Measurements from ENCODE around the gene PPP1R14C. TPM values are rescaled to one million over a fixed set of nuclear protein-coding genes. Genes with fewer than 3 reads are reported as not detected.

The PPP1R14C gene
- total and polyA plus RNA-seq, 10 of the 15 experiments (the other 5 are each of a cell fraction or from before 2014, with no cell fraction given) = 0.07 to 1.6 (median 0.13) TPM; not detected in 4

- no peak overlapping the region for H3K9ac ChIP-seq (ENCODE audit: control insufficient read depth, insufficient read depth, low read length)
- POLR2A ChIA-PET = no interaction called here
- BruUV-seq (replicated peaks) = no TSS peak
- intact Hi-C loops (cut with micrococcal nuclease; ENCODE audit: unreplicated experiment) = no loop called here
- H3K27ac ChIP-seq (ENCODE audit: control insufficient read depth, insufficient read depth) = no peak overlapping the region
- CTCF ChIA-PET = no interaction called here
- peaks cover 0 to 2% of the 10 kb centered on the region in 2 experiments; a peak in 2 of 4 replicates for H3K27me3 ChIP-seq (replicated peaks in 1 of 2; ENCODE audit: control insufficient read depth in 2 of 2, insufficient read depth in 2 of 2, low read length in 1 of 2)
- H3K9me3 ChIP-seq (replicated peaks; ENCODE audit: control insufficient read depth, insufficient read depth, low read length) = no peaks in the 10 kb centered on the region
- no peak overlapping the region for H2AFZ ChIP-seq (ENCODE audit: control insufficient read depth, low read depth, low read length)
- no peaks in the 10 kb centered on the region for H3K79me2 ChIP-seq (ENCODE audit: control insufficient read depth, insufficient read depth, low read length)
- H3K4me2 ChIP-seq (ENCODE audit: control insufficient read depth, insufficient read depth) = no peak overlapping the region
- no peaks in the 10 kb centered on the region for H3K36me3 ChIP-seq (ENCODE audit: control insufficient read depth in 2 of 2, insufficient read depth in 2 of 2, low read length in 1 of 2)
- in situ Hi-C loops (cut with MboI) = no loop called here
- 57% methylated on average over 6 of the region's 6 CpGs for WGBS (ENCODE audit: insufficient coverage, insufficient replicate concordance, low lambda C conversion rate, missing lambda C conversion rate)
- no peaks in the 10 kb centered on the region for H3K4me1 ChIP-seq (ENCODE audit: control insufficient read depth, insufficient read depth, low read length)
- ATAC-seq = no peak
- FAIRE-seq = no peak
- no peaks in the 10 kb centered on the region for H4K20me1 ChIP-seq (ENCODE audit: control insufficient read depth, insufficient read depth)
- no peak overlapping the region for H3K4me3 ChIP-seq
- SMC1A ChIA-PET (ENCODE audit: uncharacterized antibody, unreplicated experiment) = no interaction called here
- no peak for DNase-seq (ENCODE audit: low read depth, low spot score)
- TF ChIP-seq MAX (IDR thresholded peaks at IDR 0.05; ENCODE audit: low read depth, low read length) (no peak), SMC3 (IDR thresholded peaks at IDR 0.05; ENCODE audit: borderline replicate concordance, low read length) (no peak), MEF2B (IDR thresholded peaks at IDR 0.05; ENCODE audit: partially characterized antibody, poor library complexity, severe bottlenecking) (no peak), YY1 (IDR thresholded peaks at IDR 0.05; ENCODE audit: low read depth, low read length) (no peak), SMAD5 (IDR thresholded peaks at IDR 0.05; ENCODE audit: low read depth) (no peak), IKZF1 (conservative IDR thresholded peaks at IDR 0.05) (no peak)
- RAD21 ChIA-PET (ENCODE audit: unreplicated experiment) = no interaction called here
Observed at GRCh38 chr6:150093397-150093796, 49.4 kb upstream of the PPP1R14C start.

GRCh38 chr6:150098155-150098554 lies 44.7 kb upstream of the PPP1R14C start:
- no TSS peak for BruUV-seq (replicated peaks)
- ChIA-PET CTCF (no interaction called here), POLR2A (no interaction called here), RAD21 (ENCODE audit: unreplicated experiment) (no interaction called here), SMC1A (ENCODE audit: uncharacterized antibody, unreplicated experiment) (interaction anchor here (0.7 kb wide), 1 partner anchor 47 kb away, joined by 3 read pairs; no protein-coding TSS in a partner anchor)
- H3K36me3 ChIP-seq (ENCODE audit: control insufficient read depth in 2 of 2, insufficient read depth in 2 of 2, low read length in 1 of 2) = no peaks in the 10 kb centered on the region
- no peaks in the 10 kb centered on the region for H3K4me1 ChIP-seq (ENCODE audit: control insufficient read depth, insufficient read depth, low read length)
- H3K27me3 ChIP-seq (replicated peaks in 1 of 2; ENCODE audit: control insufficient read depth in 2 of 2, insufficient read depth in 2 of 2, low read length in 1 of 2) = peaks cover 0 to 4% of the 10 kb centered on the region in 2 experiments; a peak in 3 of 4 replicates
- no peaks in the 10 kb centered on the region for H3K9me3 ChIP-seq (replicated peaks; ENCODE audit: control insufficient read depth, insufficient read depth, low read length)
- no peak overlapping the region for H3K9ac ChIP-seq (ENCODE audit: control insufficient read depth, insufficient read depth, low read length)
- H3K79me2 ChIP-seq (ENCODE audit: control insufficient read depth, insufficient read depth, low read length) = no peaks in the 10 kb centered on the region
- no peak overlapping the region for H3K4me2 ChIP-seq (ENCODE audit: control insufficient read depth, insufficient read depth)
- FAIRE-seq = no peak
- no peak for ATAC-seq
- intact Hi-C loops (cut with micrococcal nuclease; ENCODE audit: unreplicated experiment) = no loop called here
- WGBS (ENCODE audit: insufficient coverage, insufficient replicate concordance, low lambda C conversion rate, missing lambda C conversion rate) = 46% methylated on average over 10 of the region's 10 CpGs
- in situ Hi-C loops (cut with MboI) = no loop called here
- H4K20me1 ChIP-seq (ENCODE audit: control insufficient read depth, insufficient read depth) = no peaks in the 10 kb centered on the region
- no peak overlapping the region for H3K4me3 ChIP-seq
- H2AFZ ChIP-seq (ENCODE audit: control insufficient read depth, low read depth, low read length) = no peak overlapping the region
- no peak for DNase-seq (ENCODE audit: low read depth, low spot score)
- H3K27ac ChIP-seq (ENCODE audit: control insufficient read depth, insufficient read depth) = no peak overlapping the region
- TF ChIP-seq ZBTB40 (IDR thresholded peaks at IDR 0.05; ENCODE audit: borderline replicate concordance) (no peak), SUZ12 (IDR thresholded peaks at IDR 0.05; ENCODE audit: unreplicated experiment) (no peak), CEBPB (IDR thresholded peaks at IDR 0.05; ENCODE audit: borderline replicate concordance in 1 of 2, low read depth in 2 of 2, low read length in 2 of 2) (no peak), NKRF (conservative IDR thresholded peaks at IDR 0.05) (no peak), POU2F2 (IDR thresholded peaks at IDR 0.05; ENCODE audit: borderline replicate concordance, low read depth, low read length) (no peak), RELA (IDR thresholded peaks at IDR 0.05; ENCODE audit: borderline replicate concordance, partially characterized antibody) (no peak)

Data from GM12878 (cell line).